GM12878 (cell line): ENCODE measurements around the gene TUBA1B. TPM values are rescaled to one million over a fixed set of nuclear protein-coding genes. Genes with fewer than 3 reads are reported as not detected.

Experiments
- ATAC-seq: fragments of 200-7000 bp; cut with Tn5 transposase; 3 replicates; pipeline ENCODE4 v1.9.1; 2020; ENCODE audit warnings: mild to moderate bottlenecking, moderate library complexity
- BruUV-seq: library from RNA; stranded (reverse); fragments of 400-500 nt; replicated peaks from 2 replicates; lab custom pipeline; 2021; lab: Mats Ljungman, UMichigan
- CTCF ChIA-PET: fragments of 300-600 bp; sonication (Branson Sonifier 250); formaldehyde crosslinking; extraction: SDS; loops from one replicate; lab custom pipeline; 2021; ENCODE audit warnings: inconsistent platforms; lab: Yijun Ruan, JAX
- POLR2A ChIA-PET: fragments of 350-600 bp; formaldehyde crosslinking; extraction: SDS; loops from one replicate; lab custom pipeline; 2021; ENCODE audit warnings: inconsistent platforms; lab: Charles Lee
- RAD21 ChIA-PET: fragments of 300-600 bp; sonication (Branson Sonifier 250); formaldehyde crosslinking; loops from one replicate; lab custom pipeline; 2023; ENCODE audit warnings: antibody characterized with exemption; ENCODE audit not compliant: unreplicated experiment; lab: Charles Lee
- SMC1A ChIA-PET: fragments of 300-600 bp; sonication (Branson Sonifier 250); formaldehyde crosslinking; loops from one replicate; lab custom pipeline; 2023; ENCODE audit not compliant: unreplicated experiment, uncharacterized antibody; lab: Charles Lee
- DNase-seq: peaks from one replicate; pipeline ENCODE4 v3.0.0-alpha.2; 2011; ENCODE audit warnings: low read depth, low spot score
- FAIRE-seq: peaks from 3 replicates; lab custom pipeline; 2011; peaks lifted over from hg19 to GRCh38; lab: Jason Lieb, UNC
- H2AFZ ChIP-seq: 2 replicates; pipeline ENCODE4 v1.6.0; 2011; ENCODE audit warnings: low read depth, low read length, control low read depth; ENCODE audit not compliant: control insufficient read depth
- H3K27ac ChIP-seq: 2 replicates; pipeline ENCODE4 v1.5.1; 2011; ENCODE audit warnings: control low read depth; ENCODE audit not compliant: control insufficient read depth, insufficient read depth
- H3K27me3 ChIP-seq, 2 experiments: replicated peaks in 1 of 2; 2 replicates each; pipeline versions ENCODE4 v1.6.0 to v1.6.1; 2011; ENCODE audit warnings: low read length in 1 of 2; ENCODE audit not compliant: control insufficient read depth in 2 of 2, insufficient read depth in 2 of 2
- H3K36me3 ChIP-seq, 2 experiments: 2 replicates each; pipeline ENCODE4 v1.5.1; 2011; ENCODE audit warnings: low read length in 1 of 2; ENCODE audit not compliant: control insufficient read depth in 2 of 2, insufficient read depth in 2 of 2
- H3K4me1 ChIP-seq: 2 replicates; pipeline ENCODE4 v1.6.1; 2011; ENCODE audit warnings: mild to moderate bottlenecking, low read length, moderate library complexity, mixed read lengths; ENCODE audit not compliant: control insufficient read depth, insufficient read depth
- H3K4me2 ChIP-seq: 2 replicates; pipeline ENCODE4 v1.6.0; 2011; ENCODE audit warnings: control low read depth; ENCODE audit not compliant: control insufficient read depth, insufficient read depth
- H3K4me3 ChIP-seq: fragments of 200-600 bp; sonication (generic); 2 replicates; pipeline ENCODE4 v1.5.1; 2016
- H3K79me2 ChIP-seq: 2 replicates; pipeline ENCODE4 v1.6.0; 2011; ENCODE audit warnings: low read length; ENCODE audit not compliant: control insufficient read depth, insufficient read depth
- H3K9ac ChIP-seq: 2 replicates; pipeline ENCODE4 v1.8.0; 2011; ENCODE audit warnings: low read length, control low read depth, mixed read lengths; ENCODE audit not compliant: control insufficient read depth, insufficient read depth
- H3K9me3 ChIP-seq: replicated peaks from 3 replicates; pipeline ENCODE4 v1.5.1; 2011; ENCODE audit warnings: mild to moderate bottlenecking, low read length; ENCODE audit not compliant: control insufficient read depth, insufficient read depth
- H4K20me1 ChIP-seq: 2 replicates; pipeline ENCODE4 v1.6.0; 2011; ENCODE audit not compliant: control insufficient read depth, insufficient read depth
- BACH1 ChIP-seq: fragments of 450-650 bp; IDR thresholded peaks from 2 replicates; pipeline ENCODE4 v1.6.1; 2017; ENCODE audit warnings: mild to moderate bottlenecking, borderline replicate concordance
- EED ChIP-seq: sonication (generic); IDR thresholded peaks from 2 replicates; pipeline ENCODE4 v1.6.1; 2016; ENCODE audit warnings: antibody characterized with exemption, low read depth
- NR2F1 ChIP-seq: fragments of 450-650 bp; conservative IDR thresholded peaks from 2 replicates; pipeline ENCODE4 v1.6.1; 2017; ENCODE audit warnings: mild to moderate bottlenecking
- POLR2AphosphoS2 ChIP-seq: IDR thresholded peaks from 2 replicates; pipeline ENCODE4 v1.6.1; 2011; ENCODE audit warnings: low read depth, mild to moderate bottlenecking, low read length, improper control_type of control experiment, moderate library complexity
- SMARCA5 ChIP-seq: fragments of 450-650 bp; IDR thresholded peaks from 2 replicates; pipeline ENCODE4 v1.6.1; 2017; ENCODE audit warnings: mild to moderate bottlenecking
- SMC3 ChIP-seq: IDR thresholded peaks from 2 replicates; pipeline ENCODE4 v1.6.1; 2011; ENCODE audit warnings: low read length, improper control_type of control experiment, borderline replicate concordance
- SREBF1 ChIP-seq: IDR thresholded peaks from 2 replicates; pipeline ENCODE4 v1.6.1; 2012; ENCODE audit warnings: mild to moderate bottlenecking, low read length
- YBX1 ChIP-seq: fragments of 450-650 bp; IDR thresholded peaks from 2 replicates; pipeline ENCODE4 v1.6.1; 2016; ENCODE audit warnings: antibody characterized with exemption
- WGBS: methylation state at CpG from one replicate; pipeline ENCODE4 v1.1.6; 2016; ENCODE audit warnings: low lambda C conversion rate; ENCODE audit not compliant: insufficient replicate concordance, insufficient coverage; ENCODE audit errors: missing lambda C conversion rate; 5-methylcytosine and 5-hydroxymethylcytosine counted together
- in situ Hi-C: fragments of 300-500 bp; cut with MboI; formaldehyde crosslinking; loops from 9 replicates; pipeline ENCODE4 v1.14.3; 2018; ENCODE audit warnings: mixed read lengths
- intact Hi-C: fragments of 100-400 bp; cut with micrococcal nuclease; formaldehyde crosslinking; loops from one replicate; pipeline ENCODE4 v1.14.2; 2022; ENCODE audit not compliant: unreplicated experiment
- polyA plus RNA-seq, 11 experiments: library from polyadenylated mRNA; depleted of rRNA in 4 of 11; unstranded in 6 of 11; stranded (reverse) in 5 of 11; fragments of >200 nt; fragmentation: Nextera tagmentation in 4 of 11; fragmentation: Illumina TruSeq in 1 of 11; extraction: Ambion mirVana in 4 of 11; extraction: Trizol in 1 of 11; gene quantifications; 1 replicate in 1 of 11; 2 replicates in 10 of 11; pipeline versions ENCODE4 v1.2.1 to v1.2.3, GENCODE V29; 2011 to 2016; ENCODE audit warnings: inconsistent platforms in 2 of 11, missing spikeins in 2 of 11, low read depth in 1 of 11
- total RNA-seq, 4 experiments: library from RNA; depleted of rRNA in 3 of 4; stranded (reverse); fragments of >200 nt in 3 of 4; fragmentation: Illumina TruSeq in 1 of 4; extraction: Trizol in 1 of 4; gene quantifications; 2 replicates each; pipeline versions ENCODE4 v1.2.1 to v1.2.3, GENCODE V29; 2013 to 2021
- TF ChIP-seq, protein P1 (sequence below): IDR thresholded peaks from 2 replicates; pipeline ENCODE4 v1.6.1; 2012; ENCODE audit warnings: mild to moderate bottlenecking, low read depth, low read length
- TF ChIP-seq, protein P2 (sequence below): IDR thresholded peaks from 2 replicates; pipeline ENCODE4 v1.6.1; 2012; ENCODE audit warnings: low read depth, low read length, improper control_type of control experiment

Gene TUBA1B
- total and polyA plus RNA-seq, 10 of the 15 experiments (the other 5 are each of a cell fraction or from before 2014, with no cell fraction given) = 2,328 to 4,712 (median 3,552) TPM

DNA sequence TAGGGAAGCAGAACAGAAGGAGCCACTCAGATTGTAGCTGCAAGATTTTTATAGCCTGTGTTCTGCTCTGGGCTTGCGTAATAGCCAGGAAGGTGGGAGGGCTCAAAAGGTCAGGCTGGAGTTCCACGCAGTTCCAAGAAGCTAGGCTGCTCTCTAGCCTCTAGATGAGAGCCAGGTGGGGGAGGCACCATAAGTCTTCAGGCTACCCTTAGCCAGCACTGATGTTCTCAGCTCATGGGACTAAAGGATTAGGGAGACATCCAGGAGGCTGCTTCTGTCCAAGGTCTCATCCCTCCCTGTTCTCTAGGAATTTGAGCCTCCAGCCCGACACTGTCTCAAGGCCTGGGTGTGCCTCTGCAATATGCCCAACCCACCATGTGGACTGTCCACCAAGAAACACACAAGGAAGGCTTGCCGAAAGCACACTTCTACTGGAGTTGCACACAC lies 22.2 kb downstream of the TUBA1B start:
- BruUV-seq = no TSS peak
- Histone ChIP-seq H3K79me2 (peaks cover 9% of the 10 kb centered on the region), H2AFZ (no peak overlapping the region), H3K36me3 (peaks cover 0 to 4% of the 10 kb centered on the region in 2 experiments; a peak in 1 of 4 replicates), H3K4me1 (peaks cover 13% of the 10 kb centered on the region), H3K4me2 (peak overlapping the region; percentile 97), H3K27me3 (no peaks in the 10 kb centered on the region), H3K4me3 (peak overlapping the region; percentile 87; the same call in 1 of the 2 replicates), H3K9ac (no peak overlapping the region; the same call in 1 of the 2 replicates), H3K9me3 (no peaks in the 10 kb centered on the region), H3K27ac (no peak overlapping the region), H4K20me1 (no peaks in the 10 kb centered on the region)
- no peak for TF ChIP-seq BACH1
- POLR2A ChIA-PET = interaction anchor here (0.5 to 3.5 kb wide), 11 partner anchors 11 to 362 kb away, joined by 3 to 48 read pairs (median 4); partner anchors contain the start of genes DHH, RHEBL1 and TUBA1B
- WGBS = 83% methylated on average over 4 of the region's 4 CpGs
- DNase-seq (no peak), FAIRE-seq (peak; percentile 62), ATAC-seq (no peak)
- in situ Hi-C loops (no loop called here), intact Hi-C loops (no loop called here)
- RAD21 ChIA-PET = interaction anchor here (1.0 to 3.5 kb wide), 4 partner anchors 21 to 112 kb away, joined by 5 to 18 read pairs (median 8); partner anchors contain the start of gene TUBA1B
- CTCF ChIA-PET = interaction anchor here (0.7 to 10.9 kb wide), 15 partner anchors 10 to 206 kb away, joined by 3 to 118 read pairs (median 7); partner anchors contain the start of genes DHH, RHEBL1 and TUBA1B
- SMC1A ChIA-PET = interaction anchor here (1.1 to 3.0 kb wide), 5 partner anchors 10 to 39 kb away, joined by 3 to 12 read pairs (median 5); partner anchors contain the start of gene RHEBL1

DNA sequence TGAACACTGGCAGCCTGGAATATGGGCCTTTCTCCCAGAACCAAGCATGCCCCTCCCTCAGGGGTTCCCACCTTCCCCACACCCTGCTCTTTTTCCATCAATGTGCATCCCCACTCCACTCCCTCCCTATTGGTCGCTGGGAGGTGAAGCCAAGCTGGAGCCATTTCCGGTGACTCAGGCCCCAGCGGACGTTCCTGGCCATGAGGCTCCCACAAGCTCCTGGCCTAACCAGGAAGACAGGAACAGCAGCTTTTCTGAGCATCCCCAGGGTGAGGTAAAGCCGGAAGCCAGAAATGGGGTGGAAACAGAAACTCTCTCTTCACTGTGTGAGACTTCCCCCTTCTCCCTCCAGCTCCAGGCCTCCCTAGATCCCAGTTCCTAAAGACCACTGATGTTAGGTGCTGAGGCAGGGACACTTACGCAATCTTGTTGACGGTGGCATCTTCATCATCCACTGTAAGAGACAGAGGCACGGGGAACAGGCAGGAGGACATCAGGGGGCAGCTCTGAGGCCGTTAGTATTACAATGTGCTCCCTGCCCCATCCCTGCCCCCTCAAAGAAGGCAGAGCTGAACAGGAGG lies 25.6 kb downstream of the TUBA1B start:
- Histone ChIP-seq H3K9me3 (no peaks in the 10 kb centered on the region), H3K27ac (no peak overlapping the region), H2AFZ (no peak overlapping the region), H3K4me1 (peaks cover 13% of the 10 kb centered on the region), H3K36me3 (peaks cover 4 to 14% of the 10 kb centered on the region in 2 experiments), H3K9ac (no peak overlapping the region), H3K27me3 (no peaks in the 10 kb centered on the region), H3K4me3 (no peak overlapping the region), H3K79me2 (peaks cover 9% of the 10 kb centered on the region), H4K20me1 (no peaks in the 10 kb centered on the region), H3K4me2 (no peak overlapping the region; the same call in 1 of the 2 replicates)
- WGBS = 80% methylated on average over 9 of the region's 9 CpGs
- ChIA-PET SMC1A (interaction anchor here (0.6 to 1.0 kb wide), 3 partner anchors 19 to 432 kb away, joined by 3 read pairs; no protein-coding TSS in a partner anchor), POLR2A (interaction anchor here (0.6 to 1.9 kb wide), 5 partner anchors 15 to 268 kb away, joined by 3 to 7 read pairs (median 4); partner anchors contain the start of gene TUBA1B), CTCF (interaction anchor here (0.6 to 10.9 kb wide), 6 partner anchors 11 to 88 kb away, joined by 3 to 118 read pairs (median 6); partner anchors contain the start of gene DHH), RAD21 (no interaction called here)
- intact Hi-C loops = no loop called here
- FAIRE-seq = no peak
- TF ChIP-seq YBX1 = no peak
- TF ChIP-seq SMC3 = no peak
- TF ChIP-seq, protein P1, sequence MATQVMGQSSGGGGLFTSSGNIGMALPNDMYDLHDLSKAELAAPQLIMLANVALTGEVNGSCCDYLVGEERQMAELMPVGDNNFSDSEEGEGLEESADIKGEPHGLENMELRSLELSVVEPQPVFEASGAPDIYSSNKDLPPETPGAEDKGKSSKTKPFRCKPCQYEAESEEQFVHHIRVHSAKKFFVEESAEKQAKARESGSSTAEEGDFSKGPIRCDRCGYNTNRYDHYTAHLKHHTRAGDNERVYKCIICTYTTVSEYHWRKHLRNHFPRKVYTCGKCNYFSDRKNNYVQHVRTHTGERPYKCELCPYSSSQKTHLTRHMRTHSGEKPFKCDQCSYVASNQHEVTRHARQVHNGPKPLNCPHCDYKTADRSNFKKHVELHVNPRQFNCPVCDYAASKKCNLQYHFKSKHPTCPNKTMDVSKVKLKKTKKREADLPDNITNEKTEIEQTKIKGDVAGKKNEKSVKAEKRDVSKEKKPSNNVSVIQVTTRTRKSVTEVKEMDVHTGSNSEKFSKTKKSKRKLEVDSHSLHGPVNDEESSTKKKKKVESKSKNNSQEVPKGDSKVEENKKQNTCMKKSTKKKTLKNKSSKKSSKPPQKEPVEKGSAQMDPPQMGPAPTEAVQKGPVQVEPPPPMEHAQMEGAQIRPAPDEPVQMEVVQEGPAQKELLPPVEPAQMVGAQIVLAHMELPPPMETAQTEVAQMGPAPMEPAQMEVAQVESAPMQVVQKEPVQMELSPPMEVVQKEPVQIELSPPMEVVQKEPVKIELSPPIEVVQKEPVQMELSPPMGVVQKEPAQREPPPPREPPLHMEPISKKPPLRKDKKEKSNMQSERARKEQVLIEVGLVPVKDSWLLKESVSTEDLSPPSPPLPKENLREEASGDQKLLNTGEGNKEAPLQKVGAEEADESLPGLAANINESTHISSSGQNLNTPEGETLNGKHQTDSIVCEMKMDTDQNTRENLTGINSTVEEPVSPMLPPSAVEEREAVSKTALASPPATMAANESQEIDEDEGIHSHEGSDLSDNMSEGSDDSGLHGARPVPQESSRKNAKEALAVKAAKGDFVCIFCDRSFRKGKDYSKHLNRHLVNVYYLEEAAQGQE = no peak
- TF ChIP-seq, protein P2, sequence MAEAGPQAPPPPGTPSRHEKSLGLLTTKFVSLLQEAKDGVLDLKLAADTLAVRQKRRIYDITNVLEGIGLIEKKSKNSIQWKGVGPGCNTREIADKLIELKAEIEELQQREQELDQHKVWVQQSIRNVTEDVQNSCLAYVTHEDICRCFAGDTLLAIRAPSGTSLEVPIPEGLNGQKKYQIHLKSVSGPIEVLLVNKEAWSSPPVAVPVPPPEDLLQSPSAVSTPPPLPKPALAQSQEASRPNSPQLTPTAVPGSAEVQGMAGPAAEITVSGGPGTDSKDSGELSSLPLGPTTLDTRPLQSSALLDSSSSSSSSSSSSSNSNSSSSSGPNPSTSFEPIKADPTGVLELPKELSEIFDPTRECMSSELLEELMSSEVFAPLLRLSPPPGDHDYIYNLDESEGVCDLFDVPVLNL = no peak
- TF ChIP-seq EED = peak; percentile 28; the same call in 1 of the 2 replicates
- TF ChIP-seq SMARCA5 = no peak
- TF ChIP-seq SREBF1 = no peak
- no peak for TF ChIP-seq POLR2AphosphoS2
- TF ChIP-seq NR2F1 = no peak
- in situ Hi-C loops = no loop called here
- no peak for DNase-seq
- no peak for ATAC-seq
- no TSS peak for BruUV-seq
